Neural crest cell (in vitro differentiated cells): ENCODE results near the gene HDGFL1. TPM values are rescaled to one million over a fixed set of nuclear protein-coding genes. Genes with fewer than 3 reads are reported as not detected.

Experiments used
- DNase-seq: peaks from one replicate; pipeline ENCODE4 v3.0.0; 2021; ENCODE audit warnings: low read depth, mixed read lengths, low spot score
- H3K27ac Mint-ChIP-seq: one replicate; pipeline ENCODE4 v1.8.0; 2021; ENCODE audit warnings: mild to moderate bottlenecking, mixed read lengths; ENCODE audit not compliant: unreplicated experiment
- H3K27me3 Mint-ChIP-seq: 2 replicates; pipeline ENCODE4 v1.8.0; 2021; ENCODE audit warnings: low read depth, mild to moderate bottlenecking, mixed read lengths
- H3K36me3 Mint-ChIP-seq: 2 replicates; pipeline ENCODE4 v1.8.0; 2021; ENCODE audit warnings: low read depth, mild to moderate bottlenecking, mixed read lengths
- H3K4me1 Mint-ChIP-seq: 2 replicates; pipeline ENCODE4 v1.8.0; 2021; ENCODE audit warnings: mixed read lengths
- H3K4me3 Mint-ChIP-seq: one replicate; pipeline ENCODE4 v1.8.0; 2021; ENCODE audit warnings: mild to moderate bottlenecking, mixed read lengths
- H3K9me3 Mint-ChIP-seq: 2 replicates; pipeline ENCODE4 v1.8.0; 2021; ENCODE audit warnings: mixed read lengths
- total RNA-seq: library from RNA; stranded (reverse); gene quantifications from 2 replicates; pipeline ENCODE4 v1.2.1, GENCODE V29; 2021
- TF ChIP-seq, protein P1 (sequence below): fragments of 200-600 bp; sonication (generic); conservative IDR thresholded peaks from 2 replicates; pipeline ENCODE4 v1.5.0; 2021; ENCODE audit warnings: antibody characterized with exemption, mild to moderate bottlenecking

HDGFL1 gene
- total RNA-seq, 1 donor from 2014 or later, result not detected

DNA sequence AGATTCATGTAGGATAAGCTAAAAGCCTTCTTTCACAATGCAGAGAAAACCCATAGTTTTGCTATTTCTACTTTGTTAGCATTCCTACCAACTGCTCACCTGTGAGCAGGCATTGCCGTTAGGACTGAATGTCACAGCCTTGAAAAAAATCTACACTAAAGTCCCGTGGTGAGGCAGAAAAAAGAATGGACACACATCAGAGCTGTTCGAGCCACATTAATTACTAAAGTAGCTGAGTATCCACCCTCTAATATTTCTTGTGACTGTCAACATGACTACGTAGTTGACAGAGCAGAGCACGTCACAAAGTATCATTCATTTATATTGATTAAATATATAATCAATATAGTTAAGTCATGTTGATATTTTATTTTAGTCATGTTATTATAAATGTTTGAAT is 10.1 kb downstream of the HDGFL1 start:
- no peaks in the 10 kb centered on the region for H3K36me3 Mint-ChIP-seq
- peaks cover 34% of the 10 kb centered on the region for H3K4me1 Mint-ChIP-seq
- TF ChIP-seq, protein P1, sequence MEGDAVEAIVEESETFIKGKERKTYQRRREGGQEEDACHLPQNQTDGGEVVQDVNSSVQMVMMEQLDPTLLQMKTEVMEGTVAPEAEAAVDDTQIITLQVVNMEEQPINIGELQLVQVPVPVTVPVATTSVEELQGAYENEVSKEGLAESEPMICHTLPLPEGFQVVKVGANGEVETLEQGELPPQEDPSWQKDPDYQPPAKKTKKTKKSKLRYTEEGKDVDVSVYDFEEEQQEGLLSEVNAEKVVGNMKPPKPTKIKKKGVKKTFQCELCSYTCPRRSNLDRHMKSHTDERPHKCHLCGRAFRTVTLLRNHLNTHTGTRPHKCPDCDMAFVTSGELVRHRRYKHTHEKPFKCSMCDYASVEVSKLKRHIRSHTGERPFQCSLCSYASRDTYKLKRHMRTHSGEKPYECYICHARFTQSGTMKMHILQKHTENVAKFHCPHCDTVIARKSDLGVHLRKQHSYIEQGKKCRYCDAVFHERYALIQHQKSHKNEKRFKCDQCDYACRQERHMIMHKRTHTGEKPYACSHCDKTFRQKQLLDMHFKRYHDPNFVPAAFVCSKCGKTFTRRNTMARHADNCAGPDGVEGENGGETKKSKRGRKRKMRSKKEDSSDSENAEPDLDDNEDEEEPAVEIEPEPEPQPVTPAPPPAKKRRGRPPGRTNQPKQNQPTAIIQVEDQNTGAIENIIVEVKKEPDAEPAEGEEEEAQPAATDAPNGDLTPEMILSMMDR, result no peak
- no peak for DNase-seq
- no peak overlapping the region for H3K27ac Mint-ChIP-seq
- no peaks in the 10 kb centered on the region for H3K27me3 Mint-ChIP-seq
- no peak overlapping the region for H3K4me3 Mint-ChIP-seq
- H3K9me3 Mint-ChIP-seq, result no peaks in the 10 kb centered on the region

DNA sequence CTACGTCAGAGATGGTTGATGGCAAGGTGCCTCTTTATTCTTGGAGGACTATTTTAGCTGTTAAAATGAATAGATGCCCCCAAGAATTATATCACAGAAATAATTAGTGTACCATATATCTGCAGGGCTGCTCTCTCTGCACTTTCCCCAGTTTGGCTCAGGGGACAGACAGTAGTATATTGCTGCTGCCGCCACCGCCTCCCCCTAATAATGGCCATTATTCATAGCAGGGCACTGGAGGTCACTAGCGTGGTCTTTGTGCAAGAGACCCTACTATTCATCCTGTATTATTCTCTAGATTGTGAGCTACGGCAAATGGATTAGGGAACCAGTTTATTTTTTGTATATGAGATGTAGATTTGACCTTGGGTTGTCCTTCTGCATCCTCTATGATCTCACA is 11.0 kb downstream of the HDGFL1 start:
- peaks cover 37% of the 10 kb centered on the region for H3K4me1 Mint-ChIP-seq
- peak; percentile 5 for DNase-seq
- TF ChIP-seq, protein P1, result no peak
- H3K4me3 Mint-ChIP-seq, result peak overlapping the region; percentile 14
- H3K36me3 Mint-ChIP-seq, result no peaks in the 10 kb centered on the region
- no peaks in the 10 kb centered on the region for H3K27me3 Mint-ChIP-seq
- H3K9me3 Mint-ChIP-seq, result no peaks in the 10 kb centered on the region
- H3K27ac Mint-ChIP-seq, result no peak overlapping the region

DNA sequence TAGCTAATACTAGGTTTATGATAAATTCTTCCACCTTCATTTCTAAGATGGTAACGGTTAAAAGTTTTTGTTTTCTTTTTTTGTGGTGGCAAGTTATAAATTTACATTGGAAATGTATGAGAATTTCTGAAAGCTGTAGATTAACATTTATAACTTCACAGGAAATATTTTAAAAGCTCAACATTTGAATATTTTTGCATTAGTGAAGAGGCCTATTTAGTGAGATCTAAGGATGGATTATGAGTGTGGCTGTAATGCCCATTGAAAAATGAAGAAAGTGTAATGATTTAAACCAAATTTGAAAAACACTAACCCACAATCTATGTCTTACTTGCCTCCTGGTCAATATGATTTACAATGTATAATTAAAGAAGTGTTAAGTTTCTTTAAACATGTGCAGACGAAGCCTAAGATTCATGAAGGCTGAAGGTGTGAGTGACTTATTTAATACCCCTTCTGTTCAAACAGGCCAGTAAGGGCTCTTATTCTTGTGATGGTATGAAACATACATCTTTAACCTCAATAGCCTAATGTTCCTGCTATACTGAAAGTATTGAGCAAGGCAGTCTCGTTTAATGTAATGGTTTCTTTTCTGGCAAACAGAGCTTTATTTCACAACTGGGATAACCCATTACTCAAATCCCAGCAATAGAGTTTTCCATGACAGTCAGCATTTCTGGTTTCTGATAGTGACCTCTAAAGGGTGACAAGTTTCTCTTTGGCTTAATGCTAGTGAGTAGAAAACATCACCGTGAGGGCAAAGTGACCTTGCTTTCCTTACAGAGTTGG is 13.2 kb downstream of the HDGFL1 start:
- DNase-seq, result no peak
- Mint-ChIP-seq H3K36me3 (no peaks in the 10 kb centered on the region), H3K4me3 (no peak overlapping the region), H3K9me3 (no peaks in the 10 kb centered on the region), H3K27me3 (no peaks in the 10 kb centered on the region), H3K27ac (no peak overlapping the region), H3K4me1 (peaks cover 35% of the 10 kb centered on the region)
- TF ChIP-seq, protein P1, result no peak

DNA sequence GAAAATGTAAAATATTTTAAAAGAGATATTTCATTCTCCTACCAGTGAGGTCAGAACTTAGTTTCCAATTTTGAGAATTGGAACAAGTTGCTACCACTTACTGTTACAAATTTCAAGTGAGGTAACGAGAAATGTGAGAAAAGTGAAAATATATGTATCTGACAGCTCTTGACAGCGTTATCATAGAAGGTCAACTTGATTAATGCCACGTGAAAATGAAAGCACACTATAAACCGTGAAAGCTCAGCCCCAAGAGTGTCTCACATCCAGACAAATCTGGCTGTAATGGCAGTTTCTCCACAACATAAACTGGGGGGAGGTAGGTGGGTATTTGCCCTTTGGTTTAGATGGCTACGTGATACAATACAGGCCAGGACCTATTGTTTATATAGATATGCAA is 13.9 kb downstream of the HDGFL1 start:
- Mint-ChIP-seq H3K36me3 (no peaks in the 10 kb centered on the region), H3K4me1 (peaks cover 35% of the 10 kb centered on the region), H3K27me3 (no peaks in the 10 kb centered on the region), H3K4me3 (no peak overlapping the region), H3K9me3 (no peaks in the 10 kb centered on the region), H3K27ac (no peak overlapping the region)
- no peak for DNase-seq
- TF ChIP-seq, protein P1, result no peak

DNA sequence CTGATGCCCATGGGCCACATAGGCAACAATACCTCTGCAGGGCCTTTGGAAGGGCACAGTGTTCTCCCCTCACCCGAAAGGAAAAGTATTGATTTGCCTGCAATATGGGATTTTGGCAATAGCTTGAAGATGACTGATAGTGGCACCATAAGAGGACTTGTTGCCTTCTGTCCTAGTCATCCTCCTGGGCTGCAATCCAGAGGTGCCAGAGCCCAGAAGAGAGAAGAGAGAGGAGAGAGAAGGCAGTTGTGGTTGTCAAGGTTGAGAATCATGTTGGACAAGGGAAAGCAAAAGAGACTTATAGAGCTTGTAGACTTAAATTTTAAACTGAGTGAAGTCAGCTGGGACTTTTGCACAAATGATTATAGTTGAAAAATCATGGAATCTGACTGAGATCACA is 14.6 kb downstream of the HDGFL1 start:
- no peak overlapping the region for H3K27ac Mint-ChIP-seq
- H3K4me1 Mint-ChIP-seq, result peaks cover 35% of the 10 kb centered on the region
- TF ChIP-seq, protein P1, result no peak

More for the DNA sequence above, 14.6 kb downstream of the HDGFL1 start:
- Mint-ChIP-seq H3K27me3 (no peaks in the 10 kb centered on the region), H3K4me3 (no peak overlapping the region), H3K36me3 (no peaks in the 10 kb centered on the region), H3K9me3 (no peaks in the 10 kb centered on the region)
- no peak for DNase-seq
